ENCODE measurements around the gene PTAFR. TPM values are rescaled to one million over a fixed set of nuclear protein-coding genes. Genes with fewer than 3 reads are reported as not detected.

The PTAFR gene
- total RNA-seq, 1 experiment from 2014 or later: 1.3 TPM

DNA sequence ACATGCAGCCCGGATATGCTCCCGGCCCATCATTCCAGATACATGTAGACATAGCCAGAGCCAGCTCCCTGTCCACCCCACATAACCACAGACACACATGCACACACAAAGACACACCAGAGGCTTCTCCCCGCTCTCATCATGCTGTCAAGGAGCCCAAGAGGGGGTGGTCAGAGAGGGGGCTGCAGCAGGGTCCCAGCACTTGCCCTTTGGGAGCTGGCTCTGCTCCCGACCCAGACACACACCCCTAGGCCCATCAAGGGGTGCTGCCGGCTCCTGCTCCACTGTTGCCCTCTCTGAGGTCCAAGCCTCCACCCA is 2.6 kb downstream of the PTAFR start:
- Histone ChIP-seq H2AFZ (ENCODE audit: low read depth, low read length, poor library complexity, severe bottlenecking) (no peak overlapping the region), H3K79me2 (ENCODE audit: insufficient read depth, low read length) (no peaks in the 10 kb centered on the region), H3K4me1 (ENCODE audit: control insufficient read depth in 1 of 2, insufficient read depth in 2 of 2, low read length in 2 of 2) (no peaks in the 10 kb centered on the region), H4K20me1 (ENCODE audit: insufficient read depth) (no peaks in the 10 kb centered on the region), H3K27ac (ENCODE audit: low read depth, low read length) (no peak overlapping the region), H3K36me3 (ENCODE audit: control insufficient read depth in 1 of 2, insufficient read depth in 2 of 2, low read length in 2 of 2) (no peaks in the 10 kb centered on the region), H3K4me2 (ENCODE audit: low read length) (no peak overlapping the region), H3K27me3 (ENCODE audit: insufficient read depth, low read length) (no peaks in the 10 kb centered on the region), H3K9me3 (ENCODE audit: control insufficient read depth in 1 of 2, insufficient read depth in 1 of 2, low read depth in 1 of 2, low read length in 2 of 2) (no peaks in the 10 kb centered on the region), H3K9ac (ENCODE audit: low read length) (no peak overlapping the region), H3K9me2 (ENCODE audit: insufficient read depth) (no peaks in the 10 kb centered on the region), H3K4me3 (replicated peaks in 1 of 2; ENCODE audit: low read depth in 1 of 2, low read length in 2 of 2) (no peak overlapping the region)
- ATAC-seq (no peak), DNase-seq (ENCODE audit: low read depth, low spot score) (no peak)
- RAD21 ChIA-PET (ENCODE audit: low non-redundant PET in 1 of 2, low total read pairs in 2 of 2, uncharacterized antibody in 2 of 2, unreplicated experiment in 2 of 2): no interaction called here
- POLR2A ChIA-PET: no interaction called here
- no TSS peak for BruUV-seq (replicated peaks)
- intact Hi-C loops (cut with micrococcal nuclease): no loop called here
- CTCF ChIA-PET: no interaction called here
- TF ChIP-seq ELF1 (IDR thresholded peaks at IDR 0.05; ENCODE audit: borderline replicate concordance, low read depth) (no peak), SIN3A (IDR thresholded peaks at IDR 0.05; ENCODE audit: low read depth) (no peak), POLR2A (IDR thresholded peaks at IDR 0.05; ENCODE audit: borderline replicate concordance, extremely low read depth, insufficient read depth, insufficient read length) (no peak), EZH2 (IDR thresholded peaks at IDR 0.05) (no peak), JUND (IDR thresholded peaks at IDR 0.05) (no peak), FOSL1 (IDR thresholded peaks at IDR 0.05; ENCODE audit: low read depth) (no peak)
- TF ChIP-seq, protein P1, sequence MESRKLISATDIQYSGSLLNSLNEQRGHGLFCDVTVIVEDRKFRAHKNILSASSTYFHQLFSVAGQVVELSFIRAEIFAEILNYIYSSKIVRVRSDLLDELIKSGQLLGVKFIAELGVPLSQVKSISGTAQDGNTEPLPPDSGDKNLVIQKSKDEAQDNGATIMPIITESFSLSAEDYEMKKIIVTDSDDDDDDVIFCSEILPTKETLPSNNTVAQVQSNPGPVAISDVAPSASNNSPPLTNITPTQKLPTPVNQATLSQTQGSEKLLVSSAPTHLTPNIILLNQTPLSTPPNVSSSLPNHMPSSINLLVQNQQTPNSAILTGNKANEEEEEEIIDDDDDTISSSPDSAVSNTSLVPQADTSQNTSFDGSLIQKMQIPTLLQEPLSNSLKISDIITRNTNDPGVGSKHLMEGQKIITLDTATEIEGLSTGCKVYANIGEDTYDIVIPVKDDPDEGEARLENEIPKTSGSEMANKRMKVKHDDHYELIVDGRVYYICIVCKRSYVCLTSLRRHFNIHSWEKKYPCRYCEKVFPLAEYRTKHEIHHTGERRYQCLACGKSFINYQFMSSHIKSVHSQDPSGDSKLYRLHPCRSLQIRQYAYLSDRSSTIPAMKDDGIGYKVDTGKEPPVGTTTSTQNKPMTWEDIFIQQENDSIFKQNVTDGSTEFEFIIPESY (IDR thresholded peaks at IDR 0.05; ENCODE audit: extremely low read depth, insufficient replicate concordance, low read length): no peak
- TF ChIP-seq, protein P2, sequence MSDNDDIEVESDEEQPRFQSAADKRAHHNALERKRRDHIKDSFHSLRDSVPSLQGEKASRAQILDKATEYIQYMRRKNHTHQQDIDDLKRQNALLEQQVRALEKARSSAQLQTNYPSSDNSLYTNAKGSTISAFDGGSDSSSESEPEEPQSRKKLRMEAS (IDR thresholded peaks at IDR 0.05): no peak
- TF ChIP-seq, protein P3, sequence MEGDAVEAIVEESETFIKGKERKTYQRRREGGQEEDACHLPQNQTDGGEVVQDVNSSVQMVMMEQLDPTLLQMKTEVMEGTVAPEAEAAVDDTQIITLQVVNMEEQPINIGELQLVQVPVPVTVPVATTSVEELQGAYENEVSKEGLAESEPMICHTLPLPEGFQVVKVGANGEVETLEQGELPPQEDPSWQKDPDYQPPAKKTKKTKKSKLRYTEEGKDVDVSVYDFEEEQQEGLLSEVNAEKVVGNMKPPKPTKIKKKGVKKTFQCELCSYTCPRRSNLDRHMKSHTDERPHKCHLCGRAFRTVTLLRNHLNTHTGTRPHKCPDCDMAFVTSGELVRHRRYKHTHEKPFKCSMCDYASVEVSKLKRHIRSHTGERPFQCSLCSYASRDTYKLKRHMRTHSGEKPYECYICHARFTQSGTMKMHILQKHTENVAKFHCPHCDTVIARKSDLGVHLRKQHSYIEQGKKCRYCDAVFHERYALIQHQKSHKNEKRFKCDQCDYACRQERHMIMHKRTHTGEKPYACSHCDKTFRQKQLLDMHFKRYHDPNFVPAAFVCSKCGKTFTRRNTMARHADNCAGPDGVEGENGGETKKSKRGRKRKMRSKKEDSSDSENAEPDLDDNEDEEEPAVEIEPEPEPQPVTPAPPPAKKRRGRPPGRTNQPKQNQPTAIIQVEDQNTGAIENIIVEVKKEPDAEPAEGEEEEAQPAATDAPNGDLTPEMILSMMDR (IDR thresholded peaks at IDR 0.05 in 2 of 3, conservative IDR thresholded peaks at IDR 0.05 in 1 of 3; ENCODE audit: borderline replicate concordance in 1 of 3, insufficient read depth in 1 of 3, low read depth in 2 of 3, low read length in 2 of 3): no peak

Data from HCT116 (cell line).